Thymus (tissue), 14 donors: Measurements from ENCODE around the gene LRP11. TPM values are rescaled to one million over a fixed set of nuclear protein-coding genes. Genes with fewer than 3 reads are reported as not detected.
A peak's percentile ranks its signal among the peaks of the same experiment; 100 is the strongest.
"Not testable (repeated sequence)": the region's sequence is repeated elsewhere in the genome, so short reads cannot be mapped to it uniquely, and the experiment has no call there.

Source experiments
- DNase-seq, 9 donors: peaks; one replicate each; pipeline ENCODE4 v3.0.0-alpha.2; 2013; ENCODE audit warnings: low spot score in 9 of 9, low read depth in 6 of 9, missing footprints in 1 of 9
- H3K27ac ChIP-seq, 2 donors: one replicate each; pipeline ENCODE4 v1.5.1; 2013; ENCODE audit warnings: control low read depth in 1 of 2, low read depth in 1 of 2, low read length in 1 of 2, mild to moderate bottlenecking in 1 of 2, moderate library complexity in 1 of 2
- H3K27me3 ChIP-seq, 2 donors: one replicate each; pipeline ENCODE4 v1.5.1; 2013; ENCODE audit warnings: low read length in 1 of 2; ENCODE audit not compliant: control insufficient read depth in 2 of 2, insufficient read depth in 1 of 2
- H3K36me3 ChIP-seq, 2 donors: one replicate each; pipeline ENCODE4 v1.5.1; 2013; ENCODE audit warnings: low read length in 1 of 2, mild to moderate bottlenecking in 1 of 2, moderate library complexity in 1 of 2; ENCODE audit not compliant: control insufficient read depth in 2 of 2, insufficient read depth in 2 of 2
- H3K4me1 ChIP-seq, 2 donors: one replicate each; pipeline ENCODE4 v1.5.1; 2013; ENCODE audit warnings: low read length in 2 of 2; ENCODE audit not compliant: control insufficient read depth in 2 of 2, insufficient read depth in 2 of 2
- H3K4me3 ChIP-seq, 2 donors: one replicate each; pipeline ENCODE4 v1.5.1; 2013; ENCODE audit warnings: low read length in 2 of 2, control low read depth in 1 of 2, mild to moderate bottlenecking in 1 of 2
- H3K9me3 ChIP-seq, 2 donors: one replicate each; pipeline ENCODE4 v1.5.1; 2013; ENCODE audit warnings: low read length in 1 of 2, mild to moderate bottlenecking in 1 of 2; ENCODE audit not compliant: control insufficient read depth in 2 of 2, insufficient read depth in 1 of 2
- WGBS: extraction: QIAGEN DNeasy Blood & Tissue Kit; methylation state at CpG from one replicate; pipeline ENCODE4 v1.1.7; 2013; 5-methylcytosine and 5-hydroxymethylcytosine counted together
- long read RNA-seq, 10 donors: transcript quantifications; one replicate each; lab custom pipeline, GENCODE V29; 2026
- polyA plus RNA-seq: library from polyadenylated mRNA; stranded (reverse); fragments of 200-250 nt; gene quantifications from one replicate; pipeline ENCODE4 v1.2.3, GENCODE V29; 2013
- total RNA-seq: library from RNA; stranded (reverse); fragments of 120-200 nt; gene quantifications from one replicate; pipeline ENCODE4 v1.2.4, GENCODE V29; 2013
- donor health status: healthy.

LRP11 gene, protein sequence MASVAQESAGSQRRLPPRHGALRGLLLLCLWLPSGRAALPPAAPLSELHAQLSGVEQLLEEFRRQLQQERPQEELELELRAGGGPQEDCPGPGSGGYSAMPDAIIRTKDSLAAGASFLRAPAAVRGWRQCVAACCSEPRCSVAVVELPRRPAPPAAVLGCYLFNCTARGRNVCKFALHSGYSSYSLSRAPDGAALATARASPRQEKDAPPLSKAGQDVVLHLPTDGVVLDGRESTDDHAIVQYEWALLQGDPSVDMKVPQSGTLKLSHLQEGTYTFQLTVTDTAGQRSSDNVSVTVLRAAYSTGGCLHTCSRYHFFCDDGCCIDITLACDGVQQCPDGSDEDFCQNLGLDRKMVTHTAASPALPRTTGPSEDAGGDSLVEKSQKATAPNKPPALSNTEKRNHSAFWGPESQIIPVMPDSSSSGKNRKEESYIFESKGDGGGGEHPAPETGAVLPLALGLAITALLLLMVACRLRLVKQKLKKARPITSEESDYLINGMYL
- 2.0 TPM for total RNA-seq
- polyA plus RNA-seq: 10.3 TPM
- long read RNA-seq, donor 1: 0 reads
- long read RNA-seq, donor 2: 0 reads
- long read RNA-seq, donor 3: 0 reads
- long read RNA-seq, donor 4: 0 reads
- long read RNA-seq, donor 5: 0 reads
- long read RNA-seq, donor 6: 0 reads
- long read RNA-seq, donor 7, partial matches to known transcripts: 0 of 2 reads
- long read RNA-seq, donor 7, other reads (novel, unspliced or antisense): 0 of 2 reads
- long read RNA-seq, donor 8: 0 reads
- long read RNA-seq, donor 9: 0 reads
- long read RNA-seq, donor 10, partial matches to known transcripts: 0 of 2 reads
- long read RNA-seq, donor 10, other reads (novel, unspliced or antisense): 0 of 2 reads

DNA sequence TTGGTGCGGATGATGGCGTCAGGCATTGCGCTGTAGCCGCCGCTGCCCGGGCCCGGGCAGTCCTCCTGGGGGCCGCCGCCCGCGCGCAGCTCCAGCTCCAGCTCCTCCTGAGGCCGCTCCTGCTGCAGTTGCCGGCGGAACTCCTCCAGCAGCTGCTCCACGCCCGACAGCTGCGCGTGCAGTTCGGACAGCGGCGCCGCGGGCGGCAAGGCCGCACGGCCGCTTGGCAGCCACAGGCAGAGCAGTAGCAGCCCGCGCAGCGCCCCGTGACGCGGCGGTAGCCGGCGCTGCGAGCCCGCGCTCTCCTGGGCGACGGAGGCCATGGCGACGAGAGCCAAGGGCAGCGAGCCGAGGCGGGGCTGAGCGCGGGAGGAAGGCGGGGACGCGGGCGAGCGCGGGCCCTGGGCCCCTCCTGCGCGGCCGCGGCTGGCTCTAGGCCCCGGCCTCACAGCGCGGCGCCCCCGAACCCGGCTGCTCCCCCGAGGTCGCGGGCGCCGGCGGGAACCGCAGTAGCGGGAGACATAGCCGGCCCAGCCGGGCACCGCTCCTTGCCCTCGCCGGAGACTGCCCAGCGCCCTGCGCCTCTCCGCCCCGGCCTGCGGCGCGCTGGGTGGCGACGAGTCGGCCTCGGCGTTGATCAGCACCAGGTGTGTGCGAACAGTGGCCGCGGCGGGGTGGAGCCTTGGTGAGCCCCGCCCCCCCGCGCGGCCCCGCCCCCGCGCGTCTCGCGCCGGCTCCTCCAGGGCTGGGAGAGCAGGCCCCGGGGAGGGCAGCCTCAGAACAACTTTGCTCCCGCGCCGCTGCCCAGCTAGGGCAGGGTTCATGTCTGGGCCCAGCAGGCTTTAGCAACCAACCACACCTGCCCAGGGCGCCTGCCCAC, at the start of gene LRP11:
Gene LRP11, minus strand, starts transcription at position 662 of the 880 bp plus-strand sequence. Its CDS starts 339 bp downstream, at position 323.
- WGBS: under 1% methylated on average over 110 of the region's 110 CpGs
- H3K9me3 ChIP-seq: no peaks in the 10 kb centered on the region
- H3K4me1 ChIP-seq: peaks cover 3 to 10% of the 10 kb centered on the region in 2 donors
- peaks cover 8 to 61% of the 10 kb centered on the region in 2 donors for H3K27me3 ChIP-seq
- peak in 8 of 9 donors; percentile 19 to 81 (median 53) for DNase-seq
- H3K27ac ChIP-seq: peak within 1 kb of the TSS in 1 of 2 donors; percentile 78
- peak within 1 kb of the TSS; percentile 13 to 70 for H3K4me3 ChIP-seq
- no peaks in the 10 kb centered on the region for H3K36me3 ChIP-seq

DNA sequence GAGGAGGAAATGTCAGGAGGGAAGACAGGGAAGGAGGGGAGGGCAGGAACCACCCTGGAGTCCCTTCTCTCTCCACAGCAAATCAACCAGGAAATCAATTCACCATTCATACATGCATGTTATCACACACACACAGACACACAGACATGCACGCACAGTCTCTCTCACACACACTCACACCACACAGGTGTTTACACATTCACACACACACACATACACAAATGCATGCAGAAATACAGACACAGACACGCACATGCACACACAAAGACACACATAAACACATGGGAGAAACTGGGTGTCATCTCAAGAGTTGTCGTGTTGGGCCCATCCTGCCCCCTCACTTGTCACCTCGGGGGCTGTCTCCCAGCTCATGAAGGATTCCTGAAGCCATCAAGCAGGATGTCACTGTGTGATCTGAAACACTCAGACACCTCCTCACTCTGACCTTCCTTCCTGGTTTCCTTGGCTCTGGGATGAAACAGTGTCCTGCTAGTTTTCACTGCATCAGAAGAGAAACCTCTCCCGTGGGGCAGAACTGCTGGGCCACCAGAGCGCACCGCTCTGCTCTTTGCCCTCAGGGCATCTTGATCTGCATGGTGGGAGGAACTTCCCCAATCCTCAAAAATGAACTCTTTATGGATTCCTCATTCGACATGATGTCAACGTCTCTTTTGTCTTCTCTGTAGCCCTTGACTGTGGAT, 49.5 kb upstream of the LRP11 start:
- DNase-seq: no peak
- H3K9me3 ChIP-seq: peaks cover 3 to 17% of the 10 kb centered on the region in 2 donors
- no peaks in the 10 kb centered on the region for H3K4me1 ChIP-seq
- no peaks in the 10 kb centered on the region for H3K36me3 ChIP-seq
- no peak overlapping the region for H3K27ac ChIP-seq
- H3K4me3 ChIP-seq: no peak overlapping the region
- 77% methylated on average over 9 of the region's 9 CpGs for WGBS
- H3K27me3 ChIP-seq: peaks cover 0 to 23% of the 10 kb centered on the region in 2 donors

DNA sequence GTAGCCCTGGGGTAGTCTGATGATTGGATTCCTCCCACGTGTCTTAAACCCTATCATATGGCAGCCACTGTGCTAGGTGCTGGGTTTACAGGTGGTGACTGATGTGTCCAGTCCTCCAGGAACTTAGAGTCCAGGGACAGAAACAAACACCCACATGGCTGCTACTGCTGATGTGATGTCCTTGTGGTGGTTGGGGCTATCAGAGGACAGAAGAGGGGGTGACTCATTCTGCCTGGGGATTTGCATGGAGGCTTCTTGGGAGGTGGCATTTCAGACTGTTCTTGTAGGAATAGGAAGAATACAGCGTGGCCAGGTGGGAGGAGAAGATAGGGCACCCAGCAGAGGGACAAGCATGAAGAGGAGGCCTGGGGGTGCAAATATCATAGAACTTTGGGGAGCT, 48.9 kb upstream of the LRP11 start:
- Histone ChIP-seq H3K36me3 (no peaks in the 10 kb centered on the region), H3K9me3 (peaks cover 3 to 21% of the 10 kb centered on the region in 2 donors), H3K27ac (no peak overlapping the region), H3K27me3 (peaks cover 0 to 17% of the 10 kb centered on the region in 2 donors), H3K4me1 (no peaks in the 10 kb centered on the region), H3K4me3 (no peak overlapping the region)
- no peak for DNase-seq
- WGBS: 84% methylated on average over 2 of the region's 2 CpGs

DNA sequence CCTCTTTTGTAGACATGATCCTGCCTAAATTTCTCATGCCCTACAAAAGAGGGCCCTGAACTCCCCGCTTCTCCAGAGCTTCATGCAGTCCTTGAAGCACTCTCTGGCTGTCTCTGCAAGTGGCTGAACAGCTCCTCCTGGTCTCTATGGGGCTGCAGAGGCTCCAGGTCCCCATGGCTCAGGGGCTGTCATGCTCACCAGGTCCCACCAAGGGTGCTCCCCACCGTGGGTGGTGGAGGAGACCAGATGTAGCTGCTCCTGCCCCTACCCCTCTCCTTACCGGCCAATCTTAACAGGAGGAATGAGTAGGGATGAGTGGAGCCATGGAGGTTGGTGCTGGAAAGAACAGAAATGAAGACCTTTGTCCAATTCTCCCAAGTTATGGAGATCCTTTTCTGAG, 48.5 kb upstream of the LRP11 start:
- not testable (repeated sequence) for H3K27ac ChIP-seq, DNase-seq, H3K36me3 ChIP-seq, H3K4me3 ChIP-seq, H3K4me1 ChIP-seq
- H3K9me3 ChIP-seq: peaks cover 3 to 21% of the 10 kb centered on the region in 2 donors
- WGBS: 86% methylated on average over 3 of the region's 3 CpGs
- peaks cover 0 to 16% of the 10 kb centered on the region in 2 donors for H3K27me3 ChIP-seq

DNA sequence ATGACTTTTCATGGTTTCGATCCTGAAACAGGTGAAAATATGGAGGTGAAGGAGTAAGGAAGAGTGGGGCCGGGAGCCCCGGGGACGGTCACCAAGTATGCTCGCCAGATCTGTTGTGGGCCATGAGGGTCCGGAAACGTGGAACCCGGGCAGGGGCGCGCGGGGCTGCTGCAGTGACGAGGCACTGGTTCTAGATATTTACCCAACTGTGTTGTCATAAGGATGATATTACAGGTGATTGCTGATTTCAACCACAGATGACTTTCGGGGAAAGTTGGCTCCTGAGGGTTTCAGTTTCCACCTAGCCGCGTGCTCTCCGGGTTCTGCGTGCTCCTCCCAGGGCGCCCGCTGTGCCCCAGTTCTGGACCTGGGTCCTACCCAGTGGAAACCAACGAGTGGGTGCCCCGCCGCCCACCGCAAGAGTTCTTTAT, 46.6 kb upstream of the LRP11 start:
- Histone ChIP-seq H3K4me3 (no peak overlapping the region), H3K4me1 (no peaks in the 10 kb centered on the region), H3K27me3 (peaks cover 0 to 7% of the 10 kb centered on the region in 2 donors), H3K9me3 (peaks cover 3 to 21% of the 10 kb centered on the region in 2 donors), H3K36me3 (no peaks in the 10 kb centered on the region), H3K27ac (no peak overlapping the region)
- 96% methylated on average over 23 of the region's 23 CpGs for WGBS
- no peak for DNase-seq

DNA sequence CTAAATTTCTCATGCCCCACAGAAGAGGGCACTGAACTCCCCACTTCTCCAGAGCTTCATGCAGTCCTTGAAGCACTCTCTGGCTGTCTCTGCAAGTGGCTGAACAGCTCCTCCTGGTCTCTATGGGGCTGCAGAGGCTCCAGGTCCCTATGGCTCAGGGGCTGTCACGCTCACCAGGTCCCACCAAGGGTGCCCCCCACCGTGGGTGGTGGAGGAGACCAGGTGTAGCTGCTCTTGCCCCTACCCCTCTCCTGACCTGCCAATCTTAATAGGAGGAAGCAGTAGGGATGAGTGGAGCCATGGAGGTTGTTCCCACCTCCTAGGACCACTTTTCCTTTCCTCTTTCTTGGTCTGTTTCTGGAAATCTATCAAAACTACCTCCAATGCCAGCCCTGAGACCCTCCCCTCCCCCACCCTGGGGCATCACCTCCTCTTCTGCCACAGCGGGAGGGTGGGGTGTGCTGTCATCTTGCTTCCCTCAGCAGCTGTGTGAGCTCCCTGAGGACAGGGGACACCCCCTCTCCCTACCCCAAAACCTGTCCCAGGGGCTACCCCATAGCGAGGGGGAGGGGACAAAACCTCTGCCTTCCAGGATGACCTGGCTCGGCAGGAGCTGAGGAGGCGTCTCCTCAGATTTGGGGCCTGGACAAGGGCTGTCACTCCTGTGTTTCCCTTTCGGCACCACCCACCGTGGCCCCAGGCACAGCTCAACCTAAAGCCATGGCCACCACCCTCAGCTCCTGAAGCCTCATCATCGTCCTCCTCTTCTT, 45.7 kb upstream of the LRP11 start:
- Histone ChIP-seq H3K4me3 (no peak overlapping the region), H3K9me3 (peaks cover 3 to 21% of the 10 kb centered on the region in 2 donors), H3K4me1 (no peaks in the 10 kb centered on the region), H3K27me3 (peaks cover 0 to 6% of the 10 kb centered on the region in 2 donors), H3K27ac (no peak overlapping the region), H3K36me3 (no peaks in the 10 kb centered on the region)
- no peak for DNase-seq
- WGBS: 96% methylated on average over 9 of the region's 9 CpGs

DNA sequence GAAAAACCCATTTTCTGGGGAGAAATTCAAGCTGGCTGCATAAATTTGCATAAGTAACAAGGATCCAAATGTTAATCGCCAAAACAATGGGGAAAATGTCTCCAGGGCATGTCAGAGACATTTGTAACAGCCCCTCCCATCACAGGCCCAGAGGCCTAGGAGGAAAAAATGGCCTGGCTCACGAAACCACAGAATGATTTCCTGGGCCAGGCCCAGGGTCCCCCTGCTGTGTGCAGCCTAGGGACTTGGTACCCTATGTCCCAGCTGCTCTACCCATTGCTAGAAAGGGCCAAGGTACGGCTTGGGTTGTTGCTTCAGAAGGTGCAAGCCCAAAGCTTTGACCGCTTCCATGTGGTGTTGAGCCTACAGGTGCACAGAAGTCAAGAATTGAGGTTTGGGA, 44.3 kb upstream of the LRP11 start:
- H3K4me1 ChIP-seq, DNase-seq, H3K4me3 ChIP-seq, H3K36me3 ChIP-seq, H3K27ac ChIP-seq, H3K27me3 ChIP-seq: not testable (repeated sequence)
- H3K9me3 ChIP-seq: peaks cover 3 to 21% of the 10 kb centered on the region in 2 donors
- WGBS: 85% methylated on average over 4 of the region's 4 CpGs

DNA sequence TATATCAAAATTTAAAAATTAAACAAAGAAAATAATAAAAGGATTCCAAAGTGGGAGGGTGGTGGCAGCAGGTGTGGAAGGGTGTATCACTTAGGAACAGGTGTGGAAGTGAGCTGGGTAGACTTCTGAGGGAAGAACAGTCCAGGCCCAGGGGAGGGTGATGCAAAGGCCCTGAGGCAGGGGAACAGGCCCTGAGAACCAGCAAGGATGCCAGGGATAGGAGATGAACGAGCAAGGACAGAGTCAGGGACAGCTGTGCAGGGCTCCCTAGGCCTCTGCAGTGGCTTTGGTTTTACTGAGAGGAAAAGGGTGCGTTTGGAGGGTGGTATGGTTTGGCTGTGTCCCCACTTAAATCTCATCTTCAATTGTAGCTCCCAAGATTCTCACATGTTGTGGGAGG, 43.2 kb upstream of the LRP11 start:
- Histone ChIP-seq H3K36me3 (no peaks in the 10 kb centered on the region), H3K27ac (no peak overlapping the region), H3K4me3 (no peak overlapping the region), H3K4me1 (no peaks in the 10 kb centered on the region), H3K9me3 (peaks cover 3 to 21% of the 10 kb centered on the region in 2 donors), H3K27me3 (peaks cover 0 to 8% of the 10 kb centered on the region in 2 donors)
- DNase-seq: no peak
- 94% methylated on average over 2 of the region's 2 CpGs for WGBS
